ENCODE results near the gene IL12B.
A peak's percentile ranks its signal among the peaks of the same experiment; 100 is the strongest.
"Not testable (repeated sequence)": the region's sequence is repeated elsewhere in the genome, so short reads cannot be mapped to it uniquely, and the experiment has no call there.

The IL12B gene

GRCh38 chr5:159309689-159310433 lies 20.4 kb downstream of the IL12B start:
- TF ChIP-seq, protein P1, sequence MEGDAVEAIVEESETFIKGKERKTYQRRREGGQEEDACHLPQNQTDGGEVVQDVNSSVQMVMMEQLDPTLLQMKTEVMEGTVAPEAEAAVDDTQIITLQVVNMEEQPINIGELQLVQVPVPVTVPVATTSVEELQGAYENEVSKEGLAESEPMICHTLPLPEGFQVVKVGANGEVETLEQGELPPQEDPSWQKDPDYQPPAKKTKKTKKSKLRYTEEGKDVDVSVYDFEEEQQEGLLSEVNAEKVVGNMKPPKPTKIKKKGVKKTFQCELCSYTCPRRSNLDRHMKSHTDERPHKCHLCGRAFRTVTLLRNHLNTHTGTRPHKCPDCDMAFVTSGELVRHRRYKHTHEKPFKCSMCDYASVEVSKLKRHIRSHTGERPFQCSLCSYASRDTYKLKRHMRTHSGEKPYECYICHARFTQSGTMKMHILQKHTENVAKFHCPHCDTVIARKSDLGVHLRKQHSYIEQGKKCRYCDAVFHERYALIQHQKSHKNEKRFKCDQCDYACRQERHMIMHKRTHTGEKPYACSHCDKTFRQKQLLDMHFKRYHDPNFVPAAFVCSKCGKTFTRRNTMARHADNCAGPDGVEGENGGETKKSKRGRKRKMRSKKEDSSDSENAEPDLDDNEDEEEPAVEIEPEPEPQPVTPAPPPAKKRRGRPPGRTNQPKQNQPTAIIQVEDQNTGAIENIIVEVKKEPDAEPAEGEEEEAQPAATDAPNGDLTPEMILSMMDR (IDR thresholded peaks at IDR 0.05; ENCODE audit: insufficient read depth, low read depth, low read length, missing control alignments), result no peak
- no peak for DNase-seq (ENCODE audit: low read depth)
- H3K4me3 ChIP-seq (ENCODE audit: low read length), result no peak overlapping the region

DNA sequence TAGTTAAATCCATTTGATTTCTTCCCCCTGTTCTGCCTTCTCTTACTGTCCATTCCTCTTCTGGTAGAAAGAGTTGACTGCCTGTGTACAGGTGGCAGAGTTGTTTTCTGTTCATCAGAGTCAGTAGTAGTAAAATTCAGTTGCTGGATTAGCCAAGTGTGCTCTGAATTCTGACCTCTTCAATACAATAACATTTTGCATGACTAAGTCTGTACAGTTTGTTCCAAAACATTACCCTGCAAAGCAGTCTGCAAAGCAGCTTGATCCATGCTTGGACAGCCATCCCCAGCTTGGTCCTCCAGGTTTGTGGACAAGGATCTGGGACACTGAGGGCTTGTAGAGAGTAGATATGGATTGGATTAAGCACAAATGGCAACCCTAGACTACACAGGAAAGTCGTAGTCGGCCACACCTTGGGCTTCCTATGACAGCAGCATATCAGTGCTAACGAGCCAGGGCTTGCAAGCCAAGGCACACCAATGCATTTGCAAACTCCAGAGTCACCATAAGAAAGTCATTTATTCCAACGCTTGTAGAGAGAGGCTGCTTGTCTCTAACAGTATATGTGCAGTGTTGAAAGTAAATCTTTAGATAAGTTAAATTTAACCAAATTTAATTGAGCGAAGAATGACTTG lies 25.2 kb downstream of the IL12B start:
- TF ChIP-seq, protein P1 (IDR thresholded peaks at IDR 0.05; ENCODE audit: insufficient read depth, low read depth, low read length, missing control alignments), result no peak
- H3K4me3 ChIP-seq (ENCODE audit: low read length), result no peak overlapping the region
- peak; percentile 73 for DNase-seq (ENCODE audit: low read depth)

- no peak overlapping the region for H3K4me3 ChIP-seq (ENCODE audit: low read length)
- DNase-seq (ENCODE audit: low read depth), result no peak
These were observed 27.0 kb downstream of the IL12B start for GRCh38 chr5:159303286-159303685.

DNA sequence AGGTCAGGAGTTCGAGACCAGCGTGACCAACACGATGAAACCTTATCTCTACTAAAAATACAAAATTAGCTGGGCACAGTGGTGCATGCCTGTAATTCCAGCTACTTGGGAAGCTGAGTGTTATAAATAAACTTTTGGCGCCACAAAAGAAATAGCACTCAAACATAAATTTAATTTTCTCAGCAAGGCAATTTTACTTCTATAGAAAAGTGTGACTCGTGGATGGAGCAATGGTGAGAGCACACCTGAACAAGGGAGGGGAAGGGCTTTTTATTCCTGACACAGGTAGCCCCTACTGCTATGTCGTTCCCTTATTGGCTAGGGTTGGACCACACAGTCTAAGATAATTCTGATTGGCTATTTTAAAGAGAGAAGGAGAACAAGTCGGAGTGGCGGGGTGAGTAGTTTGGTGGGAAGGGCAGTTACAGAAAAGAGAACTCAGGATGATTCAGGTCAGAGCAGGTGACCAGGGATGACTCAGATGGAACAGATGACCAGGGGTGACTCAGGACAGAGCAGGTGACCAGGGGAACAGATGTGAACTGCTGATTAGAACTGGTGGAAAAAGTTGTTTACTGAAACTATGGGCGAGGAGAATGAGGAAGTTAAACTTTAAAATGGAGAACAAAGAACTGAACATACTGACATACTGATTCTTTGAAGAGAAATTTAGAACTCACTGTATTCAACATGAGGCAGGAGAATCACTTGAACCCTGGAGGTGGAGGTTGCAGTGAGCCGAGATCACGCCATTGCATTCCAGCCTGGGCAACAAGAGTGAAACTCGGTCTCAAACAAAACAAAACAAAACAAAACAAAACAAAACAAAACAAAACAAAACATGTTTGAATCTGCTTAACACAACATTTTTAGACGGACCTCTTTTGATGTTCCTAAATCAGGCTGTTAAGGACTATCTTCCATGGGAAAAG lies 28.1 kb downstream of the IL12B start:
- DNase-seq (ENCODE audit: low read depth), result not testable (repeated sequence)

More at GRCh38 chr5:159303286-159303685, 27.0 kb downstream of the IL12B start:
- TF ChIP-seq, protein P1 (IDR thresholded peaks at IDR 0.05; ENCODE audit: insufficient read depth, low read depth, low read length, missing control alignments), result no peak

GRCh38 chr5:159301466-159301865 lies 28.8 kb downstream of the IL12B start:
- no peak for DNase-seq (ENCODE audit: low read depth)
- TF ChIP-seq, protein P1 (IDR thresholded peaks at IDR 0.05; ENCODE audit: insufficient read depth, low read depth, low read length, missing control alignments), result no peak
- H3K4me3 ChIP-seq (ENCODE audit: low read length), result no peak overlapping the region

More for the DNA sequence above, 28.1 kb downstream of the IL12B start:
- not testable (repeated sequence) for H3K4me3 ChIP-seq (ENCODE audit: low read length)

DNA sequence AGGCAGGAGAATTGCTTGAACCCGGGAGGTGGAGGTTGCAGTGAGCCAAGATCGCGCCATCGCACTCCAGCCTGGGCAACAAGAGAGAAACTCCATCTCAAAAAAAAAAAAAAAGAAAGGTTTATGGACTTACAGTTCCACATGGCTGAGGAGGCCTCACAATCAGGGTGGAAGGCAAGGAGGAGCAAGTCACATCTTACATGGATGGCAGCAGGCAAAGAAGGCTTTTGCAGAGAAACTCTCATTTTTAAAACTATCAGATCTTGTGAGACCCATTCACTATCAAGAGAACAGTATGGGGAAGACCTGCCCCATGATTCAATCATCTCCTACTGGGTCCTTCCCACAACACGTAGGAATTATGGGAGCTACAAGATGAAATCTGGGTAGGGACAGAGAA lies 33.0 kb downstream of the IL12B start:
- not testable (repeated sequence) for DNase-seq (ENCODE audit: low read depth); H3K4me3 ChIP-seq (ENCODE audit: low read length)

DNA sequence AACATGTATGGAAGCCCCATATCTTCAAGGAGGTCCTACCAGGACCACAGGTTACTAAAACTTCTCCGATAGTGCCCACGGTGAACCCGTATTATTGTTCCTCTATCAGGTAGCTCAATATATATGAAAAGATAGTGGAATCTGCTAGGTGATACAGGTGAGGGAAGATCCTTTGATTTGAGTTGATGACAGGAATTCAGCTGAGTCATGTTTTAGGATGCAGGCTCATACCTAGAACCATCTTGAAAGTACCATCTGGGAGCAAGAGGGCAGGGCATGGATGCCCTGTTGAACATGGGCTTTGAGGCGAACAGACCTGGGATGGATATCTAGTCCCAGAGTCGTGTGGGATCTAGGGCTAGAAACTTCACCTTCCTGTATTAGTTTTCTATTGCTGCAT lies 35.4 kb downstream of the IL12B start:
- H3K4me3 ChIP-seq (ENCODE audit: low read length), result no peak overlapping the region
- no peak for DNase-seq (ENCODE audit: low read depth)
- TF ChIP-seq, protein P1 (IDR thresholded peaks at IDR 0.05; ENCODE audit: insufficient read depth, low read depth, low read length, missing control alignments), result no peak

Data from epithelial cell of esophagus (primary cell).